K562 (cell line): ENCODE results near the gene SIRT3. TPM values are rescaled to one million over a fixed set of nuclear protein-coding genes. Genes with fewer than 3 reads are reported as not detected.

Experiments
- ADNP ChIP-seq: fragments of 200-800 bp; sonication (Bioruptor generic); IDR thresholded peaks from 2 replicates; pipeline ENCODE4 v1.6.1; 2016; ENCODE audit warnings: missing genetic modification characterization, missing compliant biosample characterization
- CBX5 ChIP-seq: IDR thresholded peaks from 2 replicates; pipeline ENCODE4 v1.6.1; 2014; ENCODE audit warnings: low read depth, borderline replicate concordance
- MLLT1 ChIP-seq, 2 experiments: fragments of 450-650 bp; IDR thresholded peaks; 2 replicates each; pipeline ENCODE4 v1.6.1; 2016
- NCOA6 ChIP-seq: fragments of 450-650 bp; IDR thresholded peaks from 2 replicates; pipeline ENCODE4 v1.6.1; 2017; ENCODE audit warnings: mild to moderate bottlenecking
- PRMT5 ChIP-seq: sonication (generic); formaldehyde crosslinking; IDR thresholded peaks from 2 replicates; pipeline ENCODE4 v1.5.0; 2020; ENCODE audit warnings: missing genetic modification reagents
- SAP30 ChIP-seq: fragments of 200-600 bp; sonication (generic); IDR thresholded peaks from 2 replicates; pipeline ENCODE4 v1.6.1; 2012; ENCODE audit warnings: borderline replicate concordance, low read depth, mild to moderate bottlenecking, moderate library complexity, low read length, control low read depth, inconsistent platforms; ENCODE audit not compliant: insufficient read depth, poor library complexity, severe bottlenecking
- SUPT5H ChIP-seq: fragments of 450-650 bp; IDR thresholded peaks from 2 replicates; pipeline ENCODE4 v1.6.1; 2016
- TFE3 ChIP-seq: fragments of 450-650 bp; formaldehyde crosslinking; IDR thresholded peaks from 2 replicates; pipeline ENCODE4 v1.4.0; 2020; ENCODE audit warnings: mild to moderate bottlenecking, mixed read lengths
- TRIM25 ChIP-seq: fragments of 450-650 bp; IDR thresholded peaks from 2 replicates; pipeline ENCODE4 v1.7.0; 2016; ENCODE audit warnings: borderline replicate concordance
- YBX1 ChIP-seq: fragments of 450-650 bp; IDR thresholded peaks from 2 replicates; pipeline ENCODE4 v1.7.1; 2016; ENCODE audit warnings: mild to moderate bottlenecking
- ZNF407 ChIP-seq: fragments of 450-650 bp; IDR thresholded peaks from 2 replicates; pipeline ENCODE4 v1.6.1; 2016; ENCODE audit warnings: low read depth
- ZNF699 ChIP-seq: fragments of 250-450 bp; sonication (Bioruptor Pico); IDR thresholded peaks from 2 replicates; pipeline ENCODE4 v1.8.0; 2021; ENCODE audit warnings: mild to moderate bottlenecking, moderate library complexity; ENCODE audit not compliant: insufficient replicate concordance
- ZNF77 ChIP-seq: fragments of 250-450 bp; sonication (Bioruptor Pico); IDR thresholded peaks from 2 replicates; pipeline ENCODE4 v1.5.0; 2020
- polyA plus RNA-seq, 8 experiments: library from polyadenylated mRNA; depleted of rRNA in 4 of 8; stranded (reverse) in 5 of 8; unstranded in 3 of 8; fragments of >200 nt; fragmentation: Nextera tagmentation in 2 of 8; fragmentation: Illumina TruSeq in 1 of 8; extraction: Ambion mirVana in 2 of 8; extraction: Trizol in 1 of 8; gene quantifications; 2 replicates each; pipeline versions ENCODE4 v1.2.1 to v1.2.3, GENCODE V29; 2011 to 2014; ENCODE audit warnings: inconsistent platforms in 1 of 8, missing spikeins in 1 of 8
- total RNA-seq, 7 experiments: library from RNA; depleted of rRNA in 6 of 7; stranded (reverse); fragments of >200 nt in 6 of 7; fragmentation: Illumina TruSeq in 2 of 7; extraction: Trizol in 2 of 7; gene quantifications; 2 replicates each; pipeline versions ENCODE4 v1.2.1 to v1.2.3, GENCODE V29; 2011 to 2021; ENCODE audit warnings: low replicate concordance in 1 of 7

The SIRT3 gene
- total and polyA plus RNA-seq, 9 of the 15 experiments (the other 6 are each of a cell fraction or from before 2014, with no cell fraction given), result 1.9 to 27.5 (median 14.5) TPM

- TF ChIP-seq TFE3 (CRISPR knock-in tag) (no peak), SUPT5H (peak; percentile 61; the same call in 1 of the 2 replicates), TRIM25 (peak; percentile 85; the same call in 1 of the 2 replicates), NCOA6 (no peak), ZNF407 (no peak), ADNP (tag) (no peak), SAP30 (no peak), YBX1 (no peak), CBX5 (no peak), ZNF77 (CRISPR knock-in tag) (no peak), PRMT5 (CRISPR knock-in tag) (no peak), ZNF699 (CRISPR knock-in tag) (no peak), MLLT1 (IDR thresholded peaks at IDR 0.05) (peak; percentile 29 to 51; a peak in 2 of 4 replicates)
Observed at GRCh38 chr11:235997-236773, at the start of gene SIRT3 (continued).
